SK-N-SH (cell line): ENCODE results near the gene ITGA4. TPM values are rescaled to one million over a fixed set of nuclear protein-coding genes. Genes with fewer than 3 reads are reported as not detected.

ENCODE experiments used
- CTCF ChIA-PET: fragments of 300-600, 350-600 bp; formaldehyde crosslinking; extraction: SDS; loops from one replicate; lab custom pipeline; 2021; lab: Yijun Ruan, JAX
- POLR2A ChIA-PET: fragments of 350-600 bp; sonication (Branson Sonifier 250); formaldehyde crosslinking; extraction: SDS; loops from one replicate; lab custom pipeline; 2020; ENCODE audit warnings: antibody characterized with exemption, inconsistent platforms; lab: Yijun Ruan, JAX
- DNase-seq: peaks from one replicate; pipeline ENCODE4 v3.0.0; 2012
- H2AFZ ChIP-seq: fragments of 200-600 bp; sonication (generic); 2 replicates; pipeline ENCODE4 v1.8.1; 2016; ENCODE audit warnings: antibody characterized with exemption, mild to moderate bottlenecking, low read depth
- H3F3A ChIP-seq: fragments of 200-600 bp; sonication (generic); replicated peaks from 2 replicates; pipeline ENCODE3; 2016; ENCODE audit warnings: antibody characterized with exemption, mild to moderate bottlenecking; ENCODE audit not compliant: insufficient read depth
- H3K27ac ChIP-seq, 2 experiments: fragments of 200-500 bp in 1 of 2; fragments of 200-600 bp in 1 of 2; sonication (Bioruptor generic) in 1 of 2; sonication (generic), shearing (Covaris generic) in 1 of 2; 2 replicates each; pipeline versions ENCODE4 v1.5.1 to v1.6.1; 2014 to 2016; ENCODE audit warnings: low read depth in 2 of 2, inconsistent platforms in 1 of 2, low read length in 1 of 2, mild to moderate bottlenecking in 1 of 2, mixed read lengths in 1 of 2
- H3K27me3 ChIP-seq: fragments of 200-600 bp; sonication (generic), shearing (Covaris generic); 2 replicates; pipeline ENCODE4 v1.6.1; 2016; ENCODE audit warnings: mixed run types; ENCODE audit not compliant: insufficient read depth
- H3K36me3 ChIP-seq, 2 experiments: fragments of 200-500 bp in 1 of 2; fragments of 200-600 bp in 1 of 2; sonication (Bioruptor generic) in 1 of 2; sonication (generic) in 1 of 2; replicated peaks in 1 of 2; 2 replicates each; pipeline versions ENCODE3 to v1.5.1; 2014 to 2016; ENCODE audit warnings: low read length in 1 of 2, mild to moderate bottlenecking in 1 of 2; ENCODE audit not compliant: insufficient read depth in 2 of 2, control insufficient read depth in 1 of 2
- H3K4me1 ChIP-seq, 2 experiments: fragments of 200-500 bp in 1 of 2; fragments of 200-600 bp in 1 of 2; sonication (Bioruptor generic) in 1 of 2; sonication (generic), shearing (Covaris generic) in 1 of 2; 2 replicates each; pipeline versions ENCODE4 v1.5.1 to v1.6.1; 2014 to 2016; ENCODE audit warnings: low read depth in 1 of 2, low read length in 1 of 2, mixed run types in 1 of 2; ENCODE audit not compliant: insufficient read depth in 2 of 2, control insufficient read depth in 1 of 2
- H3K4me2 ChIP-seq: fragments of 200-600 bp; sonication (generic), shearing (Covaris generic); 2 replicates; pipeline ENCODE4 v1.6.1; 2017; ENCODE audit warnings: mixed run types
- H3K4me3 ChIP-seq, 2 experiments: fragments of 200-500 bp in 1 of 2; fragments of 200-600 bp in 1 of 2; sonication (Bioruptor generic) in 1 of 2; sonication (generic), shearing (Covaris generic) in 1 of 2; 2 replicates each; pipeline versions ENCODE4 v1.5.1 to v1.8.1; 2014 to 2016; ENCODE audit warnings: low read depth in 2 of 2, inconsistent platforms in 1 of 2, low read length in 1 of 2, mild to moderate bottlenecking in 1 of 2, mixed read lengths in 1 of 2, moderate library complexity in 1 of 2
- H3K79me2 ChIP-seq: fragments of 200-600 bp; sonication (generic); 2 replicates; pipeline ENCODE4 v1.8.1; 2017; ENCODE audit warnings: mild to moderate bottlenecking; ENCODE audit not compliant: insufficient read depth
- H3K9ac ChIP-seq: fragments of 200-600 bp; sonication (generic); 2 replicates; pipeline ENCODE4 v1.6.1; 2017; ENCODE audit warnings: mixed run types
- H3K9me2 ChIP-seq: fragments of 200-600 bp; sonication (generic); 2 replicates; pipeline ENCODE4 v1.6.1; 2017; ENCODE audit warnings: mixed run types
- H3K9me3 ChIP-seq: fragments of 200-600 bp; sonication (generic); 2 replicates; pipeline ENCODE4 v1.6.1; 2017; ENCODE audit warnings: mixed run types, mild to moderate bottlenecking, moderate library complexity
- H4K20me1 ChIP-seq: fragments of 200-600 bp; sonication (generic); 2 replicates; pipeline ENCODE4 v1.6.1; 2017; ENCODE audit warnings: mild to moderate bottlenecking, mixed run types; ENCODE audit not compliant: insufficient read depth
- ELF1 ChIP-seq: IDR thresholded peaks from 2 replicates; pipeline ENCODE4 v1.4.0; 2012
- FOXJ3 ChIP-seq: sonication (generic); formaldehyde crosslinking; IDR thresholded peaks from 2 replicates; pipeline ENCODE4 v1.5.1; 2020; ENCODE audit warnings: mild to moderate bottlenecking, missing genetic modification reagents
- GATA2 ChIP-seq: sonication (generic); formaldehyde crosslinking; IDR thresholded peaks from 2 replicates; pipeline ENCODE4 v1.5.0; 2020; ENCODE audit warnings: mild to moderate bottlenecking, missing genetic modification reagents
- PBX3 ChIP-seq: IDR thresholded peaks from 2 replicates; pipeline ENCODE4; 2012
- RAD21 ChIP-seq: IDR thresholded peaks from 2 replicates; pipeline ENCODE4 v1.6.1; 2012; ENCODE audit warnings: mild to moderate bottlenecking, low read length
- TEAD4 ChIP-seq: IDR thresholded peaks from 2 replicates; pipeline ENCODE4 v1.4.0; 2012; ENCODE audit warnings: mild to moderate bottlenecking, borderline replicate concordance; ENCODE audit not compliant: insufficient read depth
- USF1 ChIP-seq: IDR thresholded peaks from 2 replicates; pipeline ENCODE4 v1.4.0; 2012; ENCODE audit warnings: low read depth, borderline replicate concordance
- WGBS: methylation state at CpG from one replicate; pipeline ENCODE4 v1.1.6; 2017; ENCODE audit warnings: low lambda C conversion rate; 5-methylcytosine and 5-hydroxymethylcytosine counted together
- polyA plus RNA-seq, 3 experiments: library from polyadenylated mRNA; depleted of rRNA; stranded (reverse); fragments of >200 nt; gene quantifications; 2 replicates each; pipeline ENCODE4 v1.2.3, GENCODE V29; 2012

The ITGA4 gene
- polyA plus RNA-seq, 1 of the 3 experiments (the other 2 are of a cell fraction), result 10.5 TPM

GRCh38 chr2:181471226-181471625, 14.0 kb downstream of the ITGA4 start (continued):
- no peak for TF ChIP-seq PBX3

- CTCF ChIA-PET, result interaction anchor here (1.9 kb wide), 1 partner anchor 15 kb away, joined by 8 read pairs; the partner anchor contains the start of gene ITGA4
These were observed 14.6 kb downstream of the ITGA4 start for GRCh38 chr2:181471783-181472182.

GRCh38 chr2:181472990-181473389, 15.8 kb downstream of the ITGA4 start:
- Histone ChIP-seq H3K9me3 (no peaks in the 10 kb centered on the region), H3K9me2 (no peaks in the 10 kb centered on the region), H2AFZ (no peak overlapping the region), H3K79me2 (no peaks in the 10 kb centered on the region), H3K27ac (no peak overlapping the region), H3F3A (peaks cover 7% of the 10 kb centered on the region), H3K4me2 (no peak overlapping the region), H3K4me3 (no peak overlapping the region), H3K27me3 (no peaks in the 10 kb centered on the region), H3K9ac (no peak overlapping the region), H3K4me1 (no peaks in the 10 kb centered on the region; a peak in 1 of 4 replicates), H3K36me3 (peaks cover 6 to 8% of the 10 kb centered on the region in 2 experiments), H4K20me1 (no peaks in the 10 kb centered on the region)
- ChIA-PET CTCF (interaction anchor here (0.5 to 1.2 kb wide), 2 partner anchors 16 to 100 kb away, joined by 3 to 5 read pairs; partner anchors contain the start of gene ITGA4), POLR2A (no interaction called here)
- TF ChIP-seq RAD21 (no peak), GATA2 (CRISPR knock-in tag) (no peak), FOXJ3 (CRISPR knock-in tag) (no peak), USF1 (no peak)
- no peak for DNase-seq
- 84% methylated on average over 4 of the region's 6 CpGs for WGBS

More at GRCh38 chr2:181471783-181472182, 14.6 kb downstream of the ITGA4 start:
- Histone ChIP-seq H3K27ac (no peak overlapping the region), H3K9ac (no peak overlapping the region), H3K36me3 (peaks cover 6 to 8% of the 10 kb centered on the region in 2 experiments), H3K4me1 (no peaks in the 10 kb centered on the region; a peak in 1 of 4 replicates), H3K27me3 (no peaks in the 10 kb centered on the region), H3F3A (peaks cover 9% of the 10 kb centered on the region), H3K4me3 (no peak overlapping the region), H3K9me3 (no peaks in the 10 kb centered on the region), H3K4me2 (no peak overlapping the region), H3K9me2 (no peaks in the 10 kb centered on the region), H2AFZ (no peak overlapping the region), H3K79me2 (0 out of 2 replicates have a peak, but pooled peaks cover 6% of the 10 kb centered on the region), H4K20me1 (no peaks in the 10 kb centered on the region)
- no peak for DNase-seq
- POLR2A ChIA-PET, result no interaction called here
- no peak for TF ChIP-seq PBX3
- TF ChIP-seq ELF1, result no peak
- no peak for TF ChIP-seq TEAD4
